H1 (cell line): ENCODE measurements around the gene RPS28. TPM values are rescaled to one million over a fixed set of nuclear protein-coding genes. Genes with fewer than 3 reads are reported as not detected.
A peak's percentile ranks its signal among the peaks of the same experiment; 100 is the strongest.

Experiments used
- ATF2 ChIP-seq: IDR thresholded peaks from 2 replicates; pipeline ENCODE4 v1.6.1; 2012; ENCODE audit warnings: low read length, inconsistent platforms
- BCL11A ChIP-seq, 2 experiments: IDR thresholded peaks; one replicate each; pipeline ENCODE4 v1.6.1; 2011; ENCODE audit warnings: low read depth in 2 of 2, low read length in 2 of 2, mild to moderate bottlenecking in 2 of 2
- CTCF ChIP-seq, 3 experiments: IDR thresholded peaks; 1 replicate in 2 of 3; 2 replicates in 1 of 3; pipeline versions ENCODE4 v1.5.1 to v1.6.1; 2011; ENCODE audit warnings: low read length in 3 of 3, mild to moderate bottlenecking in 3 of 3, inconsistent platforms in 2 of 3, low read depth in 1 of 3, moderate library complexity in 1 of 3; ENCODE audit not compliant: insufficient read depth in 1 of 3; ENCODE audit errors: control extremely low read depth in 1 of 3
- RBBP5 ChIP-seq: IDR thresholded peaks from 2 replicates; pipeline ENCODE4 v1.7.1; 2012; ENCODE audit warnings: low read depth, mild to moderate bottlenecking, inconsistent platforms, low read length, moderate library complexity, borderline replicate concordance
- RFX5 ChIP-seq: IDR thresholded peaks from 2 replicates; pipeline ENCODE4 v1.6.1; 2011; ENCODE audit warnings: low read depth, low read length, improper control_type of control experiment, borderline replicate concordance
- SIX5 ChIP-seq: IDR thresholded peaks from 2 replicates; pipeline ENCODE4 v1.6.1; 2011; ENCODE audit warnings: mild to moderate bottlenecking, low read depth, low read length
- SP1 ChIP-seq: IDR thresholded peaks from 2 replicates; pipeline ENCODE4 v1.6.1; 2011; ENCODE audit warnings: low read depth, low read length
- SRF ChIP-seq: IDR thresholded peaks from 2 replicates; pipeline ENCODE4 v1.6.1; 2011; ENCODE audit warnings: mild to moderate bottlenecking, low read depth, low read length, moderate library complexity
- USF2 ChIP-seq: IDR thresholded peaks from 2 replicates; pipeline ENCODE4 v1.6.1; 2011; ENCODE audit warnings: low read length, improper control_type of control experiment
- polyA plus RNA-seq, 7 experiments: library from polyadenylated mRNA; depleted of rRNA in 3 of 7; stranded (reverse) in 5 of 7; unstranded in 2 of 7; fragments of >200 nt in 5 of 7; fragments of 200-250 nt in 2 of 7; gene quantifications; 1 replicate in 5 of 7; 2 replicates in 1 of 7; 4 replicates in 1 of 7; pipeline versions ENCODE4 v1.2.1 to v1.2.3, GENCODE V29; 2011 to 2013; ENCODE audit warnings: missing spikeins in 2 of 7, mixed read lengths in 2 of 7
- total RNA-seq: library from RNA; stranded (reverse); fragmentation: NEBNext Ultra II Directional; extraction: Animal tissue kit (Norgen Biotek cat#: 25700); gene quantifications from 2 replicates; pipeline ENCODE4 v1.2.1, GENCODE V29; 2021
- TF ChIP-seq, protein P1 (sequence below): IDR thresholded peaks from 2 replicates; pipeline ENCODE4 v1.6.1; 2011; ENCODE audit warnings: low read depth, mild to moderate bottlenecking, low read length; ENCODE audit not compliant: insufficient read depth

The RPS28 gene
- total and polyA plus RNA-seq, 2 of the 8 experiments (the other 6 are each of a cell fraction or from before 2014, with no cell fraction given) = 1,241 to 1,699 TPM

DNA sequence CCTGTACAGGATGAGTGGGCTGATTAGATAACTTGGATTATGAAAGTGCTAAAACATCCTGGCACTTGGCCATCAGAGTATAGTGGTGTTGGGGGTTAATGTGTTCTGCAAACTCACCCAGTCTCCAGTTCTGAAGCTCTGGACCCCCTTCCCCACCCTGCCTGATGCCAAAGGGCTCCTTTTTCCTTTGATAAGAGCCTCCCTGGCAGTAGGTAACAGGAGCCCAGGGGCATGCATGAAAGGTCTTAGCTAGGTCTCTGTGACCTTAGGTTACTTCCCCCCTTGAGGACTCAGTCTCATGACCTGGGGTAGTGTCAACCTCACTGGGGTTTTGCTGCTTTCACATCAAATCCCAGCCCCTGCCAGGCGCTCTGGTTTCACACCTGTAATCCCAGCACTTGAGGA, 2.5 kb downstream of the RPS28 start (continued):
- TF ChIP-seq ATF2 = peak; percentile 78; the same call in 1 of the 2 replicates
- no peak for TF ChIP-seq CTCF (IDR thresholded peaks at IDR 0.05; ENCODE audit: control extremely low read depth in 1 of 3, insufficient read depth in 1 of 3, low read depth in 1 of 3, low read length in 3 of 3)
- no peak for TF ChIP-seq SIX5
- TF ChIP-seq SP1 = no peak
- no peak for TF ChIP-seq USF2
- no peak for TF ChIP-seq RBBP5
- TF ChIP-seq, protein P1, sequence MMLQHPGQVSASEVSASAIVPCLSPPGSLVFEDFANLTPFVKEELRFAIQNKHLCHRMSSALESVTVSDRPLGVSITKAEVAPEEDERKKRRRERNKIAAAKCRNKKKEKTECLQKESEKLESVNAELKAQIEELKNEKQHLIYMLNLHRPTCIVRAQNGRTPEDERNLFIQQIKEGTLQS = no peak
- TF ChIP-seq SRF = no peak
- TF ChIP-seq RFX5 = no peak
- no peak for TF ChIP-seq BCL11A (IDR thresholded peaks at IDR 0.05; ENCODE audit: low read depth in 2 of 2, low read length in 2 of 2)
